IMR-90 (cell line): ENCODE measurements around the gene AP3M1. TPM values are rescaled to one million over a fixed set of nuclear protein-coding genes. Genes with fewer than 3 reads are reported as not detected.

ENCODE experiments used
- ATAC-seq: fragments of 200-7000 bp; cut with Tn5 transposase; 2 replicates; pipeline ENCODE4 v1.9.1; 2020; ENCODE audit warnings: low read depth, mild to moderate bottlenecking, moderate library complexity
- BruUV-seq: library from RNA; stranded (reverse); fragments of 400-500 nt; replicated peaks from 2 replicates; lab custom pipeline; 2021; lab: Mats Ljungman, UMichigan
- CTCF ChIA-PET: fragments of 300-600 bp; formaldehyde crosslinking; extraction: SDS; loops from one replicate; lab custom pipeline; 2021; ENCODE audit warnings: antibody characterized with exemption; lab: Yijun Ruan, JAX
- POLR2A ChIA-PET: fragments of 300-600 bp; sonication (Branson Sonifier 250); formaldehyde crosslinking; loops from one replicate; lab custom pipeline; 2022; ENCODE audit warnings: antibody characterized with exemption; ENCODE audit not compliant: unreplicated experiment; lab: Charles Lee
- DNase-seq: peaks from one replicate; pipeline ENCODE4 v3.0.0; 2013
- H2AFZ ChIP-seq: replicated peaks from 2 replicates; pipeline ENCODE3; 2013; ENCODE audit warnings: low read length, mild to moderate bottlenecking; ENCODE audit not compliant: poor library complexity
- H2AK5ac ChIP-seq: 2 replicates; pipeline ENCODE4 v1.6.1; 2013; ENCODE audit warnings: low read depth, low read length, inconsistent platforms
- H2AK9ac ChIP-seq: replicated peaks from 2 replicates; pipeline ENCODE3; 2013; ENCODE audit warnings: mild to moderate bottlenecking, low read depth, low read length, moderate library complexity; ENCODE audit not compliant: poor library complexity
- H2BK120ac ChIP-seq: 2 replicates; pipeline ENCODE4 v1.6.1; 2013; ENCODE audit warnings: low read depth, low read length, inconsistent platforms
- H2BK15ac ChIP-seq: 3 replicates; pipeline ENCODE4 v1.6.1; 2013; ENCODE audit warnings: low read depth, low read length, inconsistent platforms
- H2BK20ac ChIP-seq: 2 replicates; pipeline ENCODE4 v1.6.1; 2013; ENCODE audit warnings: low read depth, mild to moderate bottlenecking, inconsistent platforms, low read length, moderate library complexity
- H2BK5ac ChIP-seq: 2 replicates; pipeline ENCODE4 v1.6.1; 2013; ENCODE audit warnings: mild to moderate bottlenecking, low read depth, low read length, inconsistent platforms; ENCODE audit not compliant: poor library complexity, severe bottlenecking
- H3K14ac ChIP-seq: replicated peaks from 2 replicates; pipeline ENCODE4 v1.6.1; 2013; ENCODE audit warnings: low read depth, low read length, inconsistent platforms
- H3K18ac ChIP-seq: 2 replicates; pipeline ENCODE4 v1.6.1; 2013; ENCODE audit warnings: low read depth, low read length, control low read depth
- H3K23ac ChIP-seq: 2 replicates; pipeline ENCODE4 v1.6.1; 2013; ENCODE audit warnings: low read depth, low read length, inconsistent platforms
- H3K27ac ChIP-seq: 2 replicates; pipeline ENCODE4 v1.5.1; 2013; ENCODE audit warnings: mild to moderate bottlenecking, control low read depth, low read length; ENCODE audit not compliant: insufficient read depth
- H3K27me3 ChIP-seq: 2 replicates; pipeline ENCODE4 v1.6.1; 2013; ENCODE audit warnings: low read length; ENCODE audit not compliant: control insufficient read depth, insufficient read depth
- H3K36me3 ChIP-seq: 2 replicates; pipeline ENCODE4 v1.6.1; 2013; ENCODE audit warnings: low read length, mixed read lengths; ENCODE audit not compliant: control insufficient read depth, insufficient read depth
- H3K4ac ChIP-seq: 2 replicates; pipeline ENCODE4 v1.6.1; 2013; ENCODE audit warnings: low read depth, low read length, inconsistent platforms
- H3K4me1 ChIP-seq: 2 replicates; pipeline ENCODE4 v1.6.1; 2013; ENCODE audit warnings: low read length, mixed read lengths; ENCODE audit not compliant: control insufficient read depth, insufficient read depth
- H3K4me2 ChIP-seq: 2 replicates; pipeline ENCODE4 v1.6.1; 2013; ENCODE audit warnings: low read depth, mild to moderate bottlenecking, control low read depth, low read length, moderate library complexity
- H3K4me3 ChIP-seq: 2 replicates; pipeline ENCODE4 v1.5.1; 2013; ENCODE audit warnings: low read depth, mild to moderate bottlenecking, control low read depth, low read length, moderate library complexity; ENCODE audit not compliant: insufficient read depth
- H3K56ac ChIP-seq: 2 replicates; pipeline ENCODE4 v1.6.1; 2013; ENCODE audit warnings: low read length, inconsistent platforms; ENCODE audit not compliant: insufficient read depth; ENCODE audit errors: extremely low read depth
- H3K79me1 ChIP-seq, 2 experiments: 2 replicates each; pipeline ENCODE4 v1.6.1; 2013; ENCODE audit warnings: low read length in 2 of 2, inconsistent platforms in 1 of 2, low read depth in 1 of 2
- H3K9ac ChIP-seq: 2 replicates; pipeline ENCODE4 v1.6.1; 2013; ENCODE audit warnings: low read depth, low read length, control low read depth
- H3K9me1 ChIP-seq: 2 replicates; pipeline ENCODE4 v1.6.1; 2013; ENCODE audit warnings: low read length, inconsistent platforms; ENCODE audit not compliant: insufficient read depth
- H3K9me3 ChIP-seq: 2 replicates; pipeline ENCODE4 v1.6.1; 2013; ENCODE audit warnings: low read length; ENCODE audit not compliant: control insufficient read depth, insufficient read depth
- H4K20me1 ChIP-seq: 2 replicates; pipeline ENCODE4 v1.6.1; 2013; ENCODE audit warnings: low read length, inconsistent platforms; ENCODE audit not compliant: insufficient read depth
- H4K5ac ChIP-seq: 2 replicates; pipeline ENCODE4 v1.6.1; 2013; ENCODE audit warnings: mild to moderate bottlenecking, low read depth, low read length, control low read depth
- H4K8ac ChIP-seq, 2 experiments: 2 replicates each; pipeline ENCODE4 v1.6.1; 2013; ENCODE audit warnings: low read depth in 2 of 2, low read length in 2 of 2, control low read depth in 1 of 2, inconsistent platforms in 1 of 2
- H4K91ac ChIP-seq: 2 replicates; pipeline ENCODE4 v1.6.1; 2013; ENCODE audit warnings: low read depth, low read length, inconsistent platforms; ENCODE audit not compliant: insufficient read depth
- BHLHE40 ChIP-seq: fragments of 150-350 bp; IDR thresholded peaks from 2 replicates; pipeline ENCODE4 v1.6.1; 2016; ENCODE audit warnings: mild to moderate bottlenecking, low read depth, low read length
- CEBPB ChIP-seq: IDR thresholded peaks from 2 replicates; pipeline ENCODE4 v1.6.1; 2012; ENCODE audit warnings: low read depth, low read length, improper control_type of control experiment
- FOS ChIP-seq: fragments of 150-350 bp; IDR thresholded peaks from 2 replicates; pipeline ENCODE4 v1.6.1; 2016; ENCODE audit warnings: low read depth, low read length
- WGBS, 2 experiments: methylation state at CpG; one replicate each; pipeline versions ENCODE4 v1.1.5 to v1.1.7; 2013; ENCODE audit warnings: missing lambda C conversion rate in 2 of 2; ENCODE audit not compliant: insufficient read length in 1 of 2; ENCODE audit errors: extremely low coverage in 2 of 2; 5-methylcytosine and 5-hydroxymethylcytosine counted together
- dilution Hi-C: fragments of 300-500 bp; cut with HindIII; formaldehyde crosslinking; loops from one replicate; pipeline ENCODE4 v1.14.3; 2018; ENCODE audit warnings: low sequenced_read_pairs; ENCODE audit not compliant: unreplicated experiment
- in situ Hi-C: fragments of 300-500 bp; cut with MboI; formaldehyde crosslinking; loops from 3 replicates; pipeline ENCODE4 v1.14.3; 2019; ENCODE audit warnings: low sequenced_read_pairs, inconsistent platforms, mixed read lengths
- intact Hi-C: fragments of 100-400 bp; cut with micrococcal nuclease; formaldehyde crosslinking; loops from 2 replicates; pipeline ENCODE4 v1.10.0; 2022
- polyA plus RNA-seq, 3 experiments: library from polyadenylated mRNA; depleted of rRNA; stranded (reverse); fragments of >200 nt; gene quantifications; 2 replicates each; pipeline ENCODE4 v1.2.3, GENCODE V29; 2012; ENCODE audit warnings: low replicate concordance in 1 of 3
- total RNA-seq: library from RNA; depleted of rRNA; stranded (reverse); fragments of >200 nt; gene quantifications from 2 replicates; pipeline ENCODE4 v1.2.3, GENCODE V29; 2012

Gene AP3M1
- total and polyA plus RNA-seq, 2 of the 4 experiments (the other 2 are of a cell fraction), result 26.6 to 46.4 TPM

DNA sequence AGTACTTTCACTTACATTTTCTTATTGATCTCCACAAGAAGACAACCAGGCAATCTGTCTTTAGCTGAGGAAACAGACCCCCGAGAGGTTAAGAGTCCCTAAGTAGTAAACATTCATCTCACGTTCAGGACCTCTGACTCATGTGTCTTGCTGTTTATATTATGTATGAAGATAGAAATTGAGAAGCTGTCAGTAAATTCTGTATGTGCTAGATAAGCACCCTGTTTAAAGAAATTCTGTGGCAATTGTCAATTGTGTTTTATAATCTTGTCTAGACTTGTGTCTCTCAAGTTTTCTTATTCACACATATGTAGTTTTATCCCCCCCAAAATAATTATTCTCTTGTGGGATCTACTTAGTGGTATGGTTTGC is 14.9 kb upstream of the AP3M1 start:
- TF ChIP-seq CEBPB, result no peak
- TF ChIP-seq BHLHE40, result peak; percentile 57; the same call in 1 of the 2 replicates
- TF ChIP-seq FOS, result peak; percentile 23; the same call in 1 of the 2 replicates
- Histone ChIP-seq H4K20me1 (no peaks in the 10 kb centered on the region), H3K56ac (no peak overlapping the region), H3K27ac (no peak overlapping the region), H2BK5ac (no peak overlapping the region), H4K5ac (no peak overlapping the region), H3K9ac (no peak overlapping the region), H3K23ac (no peak overlapping the region), H2AK5ac (no peak overlapping the region), H2BK15ac (no peak overlapping the region), H3K14ac (no peak overlapping the region), H3K9me3 (no peaks in the 10 kb centered on the region), H3K4me2 (peak overlapping the region; percentile 70), H4K8ac (no peak overlapping the region), H3K4ac (no peak overlapping the region), H3K4me3 (no peak overlapping the region), H3K18ac (no peak overlapping the region), H3K9me1 (peaks cover 6% of the 10 kb centered on the region; the same call in 1 of the 2 replicates), H2AFZ (no peak overlapping the region), H3K79me1 (peaks cover 9 to 15% of the 10 kb centered on the region in 2 experiments; a peak in 3 of 4 replicates), H2BK20ac (no peak overlapping the region), H3K4me1 (peaks cover 4% of the 10 kb centered on the region; the same call in 1 of the 2 replicates), H3K27me3 (no peaks in the 10 kb centered on the region), H2BK120ac (no peak overlapping the region), H3K36me3 (no peaks in the 10 kb centered on the region), H2AK9ac (no peak overlapping the region), H4K91ac (no peak overlapping the region)
- intact Hi-C loops, result no loop called here
- ChIA-PET CTCF (no interaction called here), POLR2A (no interaction called here)
- in situ Hi-C loops, result no loop called here
- no CpG with 5 or more reads among the region's 2 CpGs for WGBS, 2 experiments
- dilution Hi-C loops, result no loop called here
- peak; percentile 47 for ATAC-seq
- peak; percentile 39 for DNase-seq
- no TSS peak for BruUV-seq
